WI38 (cell line): Measurements from ENCODE around the gene FEZF2.

Source experiments
- H3K4me3 ChIP-seq: 2 replicates; pipeline ENCODE4 v1.5.1; 2011; ENCODE audit warnings: low read depth, mild to moderate bottlenecking, control low read depth, low read length
- CTCF ChIP-seq: IDR thresholded peaks from 2 replicates; pipeline ENCODE4 v1.5.1; 2012; ENCODE audit warnings: low read depth, mild to moderate bottlenecking, control low read depth, low read length

The FEZF2 gene

GRCh38 chr3:62332017-62332416 is 41.3 kb downstream of the FEZF2 start:
- no peak for TF ChIP-seq CTCF

GRCh38 chr3:62329971-62330370 is 43.4 kb downstream of the FEZF2 start:
- H3K4me3 ChIP-seq: no peak overlapping the region
- no peak for TF ChIP-seq CTCF

More at GRCh38 chr3:62332017-62332416, 41.3 kb downstream of the FEZF2 start:
- H3K4me3 ChIP-seq: no peak overlapping the region

GRCh38 chr3:62325896-62326295 is 47.5 kb downstream of the FEZF2 start:
- H3K4me3 ChIP-seq: no peak overlapping the region
- TF ChIP-seq CTCF: no peak

- no peak for TF ChIP-seq CTCF
- no peak overlapping the region for H3K4me3 ChIP-seq
Observed at GRCh38 chr3:62323241-62323640, 50.1 kb downstream of the FEZF2 start.
